NB4 (cell line): ENCODE results near the gene FER.

Experiments used
- DNase-seq: peaks from one replicate; pipeline ENCODE4 v3.0.0; 2010; ENCODE audit warnings: low read depth
- H3K4me3 ChIP-seq: one replicate; pipeline ENCODE4 v1.5.1; 2011; ENCODE audit warnings: mild to moderate bottlenecking, low read depth, low read length, moderate library complexity
- MAX ChIP-seq: IDR thresholded peaks from 2 replicates; pipeline ENCODE4 v1.6.1; 2011; ENCODE audit warnings: low read depth, low read length
- MYC ChIP-seq: IDR thresholded peaks from 2 replicates; pipeline ENCODE4 v1.6.1; 2011; ENCODE audit warnings: low read depth, low read length
- POLR2A ChIP-seq: IDR thresholded peaks from 2 replicates; pipeline ENCODE4 v1.6.1; 2011; ENCODE audit warnings: mild to moderate bottlenecking; ENCODE audit not compliant: insufficient read length; ENCODE audit errors: extremely low read depth
- TF ChIP-seq, protein P1 (sequence below): IDR thresholded peaks from one replicate; pipeline ENCODE4 v1.5.1; 2012; ENCODE audit warnings: low read depth, low read length

The FER gene

DNA sequence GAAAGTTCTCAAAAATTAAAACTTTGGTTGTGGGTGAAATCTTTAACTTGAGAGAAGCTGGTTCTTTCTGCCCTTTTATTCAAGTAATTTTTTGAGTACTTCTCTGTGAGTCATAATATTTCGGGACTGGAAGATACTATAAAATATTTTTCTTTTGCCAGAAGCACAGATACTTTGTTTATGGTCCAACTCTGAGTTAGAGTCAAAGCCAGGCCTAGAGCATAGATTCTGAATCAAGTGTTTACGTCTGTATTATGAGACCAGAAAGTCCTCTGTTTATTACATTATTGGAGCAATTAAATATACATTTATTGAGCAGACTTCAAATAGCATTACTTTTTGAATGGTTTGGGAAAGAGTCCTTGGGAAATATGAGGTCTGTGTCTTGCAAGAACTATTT, 187.9 kb downstream of the FER start:
- H3K4me3 ChIP-seq: no peak overlapping the region
- no peak for TF ChIP-seq MYC
- TF ChIP-seq, protein P1, sequence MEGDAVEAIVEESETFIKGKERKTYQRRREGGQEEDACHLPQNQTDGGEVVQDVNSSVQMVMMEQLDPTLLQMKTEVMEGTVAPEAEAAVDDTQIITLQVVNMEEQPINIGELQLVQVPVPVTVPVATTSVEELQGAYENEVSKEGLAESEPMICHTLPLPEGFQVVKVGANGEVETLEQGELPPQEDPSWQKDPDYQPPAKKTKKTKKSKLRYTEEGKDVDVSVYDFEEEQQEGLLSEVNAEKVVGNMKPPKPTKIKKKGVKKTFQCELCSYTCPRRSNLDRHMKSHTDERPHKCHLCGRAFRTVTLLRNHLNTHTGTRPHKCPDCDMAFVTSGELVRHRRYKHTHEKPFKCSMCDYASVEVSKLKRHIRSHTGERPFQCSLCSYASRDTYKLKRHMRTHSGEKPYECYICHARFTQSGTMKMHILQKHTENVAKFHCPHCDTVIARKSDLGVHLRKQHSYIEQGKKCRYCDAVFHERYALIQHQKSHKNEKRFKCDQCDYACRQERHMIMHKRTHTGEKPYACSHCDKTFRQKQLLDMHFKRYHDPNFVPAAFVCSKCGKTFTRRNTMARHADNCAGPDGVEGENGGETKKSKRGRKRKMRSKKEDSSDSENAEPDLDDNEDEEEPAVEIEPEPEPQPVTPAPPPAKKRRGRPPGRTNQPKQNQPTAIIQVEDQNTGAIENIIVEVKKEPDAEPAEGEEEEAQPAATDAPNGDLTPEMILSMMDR: no peak
- TF ChIP-seq POLR2A: no peak
- no peak for TF ChIP-seq MAX
- no peak for DNase-seq

GRCh38 chr5:108937221-108937620, 189.5 kb downstream of the FER start:
- H3K4me3 ChIP-seq: no peak overlapping the region
- no peak for TF ChIP-seq POLR2A
- TF ChIP-seq MAX: no peak
- TF ChIP-seq, protein P1: no peak
- TF ChIP-seq MYC: no peak
- no peak for DNase-seq

- TF ChIP-seq MAX (no peak), POLR2A (no peak), MYC (no peak)
- TF ChIP-seq, protein P1: no peak
- DNase-seq: no peak
- H3K4me3 ChIP-seq: no peak overlapping the region
Measured at GRCh38 chr5:108940506-108940905, 192.8 kb downstream of the FER start.

GRCh38 chr5:108941746-108942145, 194.0 kb downstream of the FER start:
- TF ChIP-seq MYC: no peak
- TF ChIP-seq, protein P1: no peak
- TF ChIP-seq POLR2A: no peak
- TF ChIP-seq MAX: no peak
- no peak for DNase-seq
- no peak overlapping the region for H3K4me3 ChIP-seq

DNA sequence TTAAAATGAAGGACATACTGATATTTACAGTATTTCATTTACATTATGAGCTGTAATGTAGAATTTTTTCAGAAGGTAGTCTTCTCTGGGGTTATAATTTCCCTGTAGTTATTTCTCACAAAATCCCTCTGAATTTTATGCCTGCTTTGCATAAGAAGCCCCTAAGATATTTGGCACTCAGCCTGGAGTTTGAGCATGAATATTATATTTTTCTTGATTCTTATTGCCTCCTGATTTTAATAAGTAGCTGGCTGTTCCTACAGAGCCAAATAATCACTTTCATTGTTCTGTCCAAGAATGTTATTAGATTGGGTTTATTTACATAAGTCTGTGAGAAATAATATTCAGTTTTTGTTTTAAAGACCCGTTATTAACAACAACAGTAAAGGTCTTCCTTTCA, 195.0 kb downstream of the FER start:
- TF ChIP-seq MYC (no peak), MAX (no peak), POLR2A (no peak)
- TF ChIP-seq, protein P1: no peak
- no peak for DNase-seq

GRCh38 chr5:108945094-108945493, 197.4 kb downstream of the FER start:
- DNase-seq: no peak
- H3K4me3 ChIP-seq: no peak overlapping the region
- TF ChIP-seq POLR2A: no peak
- TF ChIP-seq MAX: no peak
- TF ChIP-seq, protein P1: no peak
- no peak for TF ChIP-seq MYC

More for the DNA sequence above, 195.0 kb downstream of the FER start:
- H3K4me3 ChIP-seq: no peak overlapping the region
